ENCODE measurements around the gene RIPK1. TPM values are rescaled to one million over a fixed set of nuclear protein-coding genes. Genes with fewer than 3 reads are reported as not detected.

RIPK1 gene
- total and polyA plus RNA-seq, 2 donors (not counting 3 experiments of a cell fraction or from before 2014, with no cell fraction given) = 11.2 to 20.6 TPM

DNA sequence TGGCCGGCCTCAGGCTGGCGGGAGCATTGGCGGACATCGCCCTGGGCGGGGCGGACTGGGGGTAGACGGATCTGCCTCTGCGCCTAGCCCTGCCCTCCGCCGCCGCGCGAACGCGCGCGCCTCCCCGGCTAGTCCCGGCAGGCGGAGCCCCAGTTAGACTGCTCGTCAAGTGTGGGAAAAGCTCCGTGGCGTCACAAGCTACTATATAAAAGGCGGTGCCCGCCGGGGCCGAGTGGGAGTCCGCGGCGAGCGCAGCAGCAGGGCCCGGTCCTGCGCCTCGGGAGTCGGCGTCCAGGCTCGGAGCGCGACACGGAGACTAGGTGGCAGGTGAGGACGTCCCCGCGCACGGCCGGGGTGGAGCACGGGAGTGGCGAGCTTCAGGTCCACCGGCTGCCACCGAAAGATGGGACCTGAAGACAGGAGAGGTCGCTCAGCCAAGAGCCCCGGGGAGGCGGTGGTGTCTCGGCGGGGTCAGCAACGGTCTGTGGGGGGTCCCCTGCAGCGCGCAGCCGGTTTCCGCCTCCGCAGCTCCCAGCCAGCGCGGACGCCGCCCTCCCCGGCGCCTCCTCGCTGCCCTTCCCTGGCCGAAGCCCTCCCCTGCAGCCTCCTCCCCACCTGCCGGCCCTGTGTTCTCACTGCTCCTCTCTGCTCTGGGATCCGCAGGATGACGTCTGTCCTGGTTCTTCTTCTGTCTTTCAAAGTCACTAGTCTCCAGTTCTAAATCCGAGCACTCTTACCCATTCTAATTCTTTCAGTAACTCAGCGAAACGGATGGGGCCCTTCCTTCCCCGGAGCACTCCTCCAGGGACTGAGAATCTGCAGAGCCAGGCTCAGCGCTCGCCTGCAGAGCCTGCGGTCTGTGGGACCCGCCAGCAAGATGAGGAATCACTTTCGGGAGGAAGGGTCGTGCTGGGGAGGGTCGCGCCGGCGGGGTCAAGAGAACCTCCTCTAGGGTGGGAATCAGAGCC lies 4.3 kb upstream of the RIPK1 start:
- H3K9ac ChIP-seq (replicated peaks; ENCODE audit: extremely low read depth, insufficient read depth, low read length) = peak overlapping the region; percentile 19

More for the DNA sequence above, 4.3 kb upstream of the RIPK1 start:
- intact Hi-C loops (cut with micrococcal nuclease) = loop anchor here (10.0 kb wide), 1 partner anchor 1449 kb away; no protein-coding TSS in a partner anchor
- no TSS peak for BruUV-seq (replicated peaks)
- no peak for FAIRE-seq
- peak overlapping the region; percentile 52 to 66 (median 62) for H3K4me3 ChIP-seq (replicated peaks in 1 of 3; ENCODE audit: insufficient read depth in 1 of 3, low read depth in 1 of 3, low read length in 3 of 3)
- H3K4me1 ChIP-seq (ENCODE audit: control insufficient read depth, extremely low read depth, insufficient read depth, low read length) = peaks cover 5% of the 10 kb centered on the region
- no peaks in the 10 kb centered on the region for H3K9me1 ChIP-seq (replicated peaks; ENCODE audit: control insufficient read depth, extremely low read depth, insufficient read depth, low read length)
- H4K20me1 ChIP-seq (replicated peaks; ENCODE audit: control insufficient read depth, extremely low read depth, insufficient read depth, low read length) = no peaks in the 10 kb centered on the region
- POLR2A ChIA-PET = no interaction called here
- no peaks in the 10 kb centered on the region for H3K9me3 ChIP-seq (replicated peaks; ENCODE audit: control insufficient read depth, insufficient read depth, low read length)
- TF ChIP-seq POLR2AphosphoS5 (IDR thresholded peaks at IDR 0.05; ENCODE audit: insufficient read depth, low read depth, low read length) = no peak
- TF ChIP-seq, protein P1, sequence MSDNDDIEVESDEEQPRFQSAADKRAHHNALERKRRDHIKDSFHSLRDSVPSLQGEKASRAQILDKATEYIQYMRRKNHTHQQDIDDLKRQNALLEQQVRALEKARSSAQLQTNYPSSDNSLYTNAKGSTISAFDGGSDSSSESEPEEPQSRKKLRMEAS (IDR thresholded peaks at IDR 0.05; ENCODE audit: insufficient read depth, insufficient read length) = no peak
- no peak for TF ChIP-seq EZH2 (IDR thresholded peaks at IDR 0.05; ENCODE audit: borderline replicate concordance, low read depth, low read length, severe bottlenecking)
- no peak for TF ChIP-seq GATA2 (IDR thresholded peaks at IDR 0.05; ENCODE audit: insufficient read depth, insufficient read length, low read depth, low read length)
- TF ChIP-seq, protein P2, sequence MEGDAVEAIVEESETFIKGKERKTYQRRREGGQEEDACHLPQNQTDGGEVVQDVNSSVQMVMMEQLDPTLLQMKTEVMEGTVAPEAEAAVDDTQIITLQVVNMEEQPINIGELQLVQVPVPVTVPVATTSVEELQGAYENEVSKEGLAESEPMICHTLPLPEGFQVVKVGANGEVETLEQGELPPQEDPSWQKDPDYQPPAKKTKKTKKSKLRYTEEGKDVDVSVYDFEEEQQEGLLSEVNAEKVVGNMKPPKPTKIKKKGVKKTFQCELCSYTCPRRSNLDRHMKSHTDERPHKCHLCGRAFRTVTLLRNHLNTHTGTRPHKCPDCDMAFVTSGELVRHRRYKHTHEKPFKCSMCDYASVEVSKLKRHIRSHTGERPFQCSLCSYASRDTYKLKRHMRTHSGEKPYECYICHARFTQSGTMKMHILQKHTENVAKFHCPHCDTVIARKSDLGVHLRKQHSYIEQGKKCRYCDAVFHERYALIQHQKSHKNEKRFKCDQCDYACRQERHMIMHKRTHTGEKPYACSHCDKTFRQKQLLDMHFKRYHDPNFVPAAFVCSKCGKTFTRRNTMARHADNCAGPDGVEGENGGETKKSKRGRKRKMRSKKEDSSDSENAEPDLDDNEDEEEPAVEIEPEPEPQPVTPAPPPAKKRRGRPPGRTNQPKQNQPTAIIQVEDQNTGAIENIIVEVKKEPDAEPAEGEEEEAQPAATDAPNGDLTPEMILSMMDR (IDR thresholded peaks at IDR 0.05; ENCODE audit: extremely low read depth in 1 of 2, insufficient read depth in 1 of 2, low read depth in 1 of 2, low read length in 2 of 2) = no peak
- no peak for TF ChIP-seq POLR2A (IDR thresholded peaks at IDR 0.05; ENCODE audit: low read depth, low read length)
- no peak for TF ChIP-seq FOS (IDR thresholded peaks at IDR 0.05; ENCODE audit: borderline replicate concordance, insufficient read depth, low read length)
- no peak for TF ChIP-seq MYC (IDR thresholded peaks at IDR 0.05; ENCODE audit: low read depth, low read length)
- no peak for TF ChIP-seq JUN (IDR thresholded peaks at IDR 0.05; ENCODE audit: borderline replicate concordance, insufficient read depth, insufficient read length, low read depth)
- dilution Hi-C loops (cut with MboI; ENCODE audit: extremely low pct_ligation_motif_present, low sequenced_read_pairs) = no loop called here
- peak overlapping the region; percentile 75 for H3K4me2 ChIP-seq (ENCODE audit: insufficient read depth, low read length)
- no peak overlapping the region for H3K27ac ChIP-seq (ENCODE audit: insufficient read depth, low read depth, low read length)
- DNase-seq (ENCODE audit: low read depth, low spot score) = peak; percentile 21
- peaks cover 1% of the 10 kb centered on the region for H3K79me2 ChIP-seq (ENCODE audit: control insufficient read depth, insufficient read depth, low read length)
- peaks cover 0 to 9% of the 10 kb centered on the region in 2 experiments for H3K27me3 ChIP-seq (ENCODE audit: control insufficient read depth in 2 of 2, insufficient read depth in 2 of 2, low read length in 2 of 2)
- H3K36me3 ChIP-seq (ENCODE audit: control insufficient read depth in 2 of 2, extremely low read depth in 1 of 2, insufficient read depth in 2 of 2, low read length in 2 of 2) = no peaks in the 10 kb centered on the region
- H2AFZ ChIP-seq (ENCODE audit: low read depth, low read length) = peak overlapping the region; percentile 97
- CTCF ChIA-PET = interaction anchor here (0.6 to 1.0 kb wide), 3 partner anchors 62 to 65 kb away, joined by 3 to 5 read pairs (median 3); partner anchors contain the start of gene NQO2
